ENCODE measurements around the gene CHAF1B. TPM values are rescaled to one million over a fixed set of nuclear protein-coding genes. Genes with fewer than 3 reads are reported as not detected.

Gene CHAF1B
- total and polyA plus RNA-seq, 9 of the 15 experiments (the other 6 are each of a cell fraction or from before 2014, with no cell fraction given): 7.5 to 36.8 (median 21.0) TPM

DNA sequence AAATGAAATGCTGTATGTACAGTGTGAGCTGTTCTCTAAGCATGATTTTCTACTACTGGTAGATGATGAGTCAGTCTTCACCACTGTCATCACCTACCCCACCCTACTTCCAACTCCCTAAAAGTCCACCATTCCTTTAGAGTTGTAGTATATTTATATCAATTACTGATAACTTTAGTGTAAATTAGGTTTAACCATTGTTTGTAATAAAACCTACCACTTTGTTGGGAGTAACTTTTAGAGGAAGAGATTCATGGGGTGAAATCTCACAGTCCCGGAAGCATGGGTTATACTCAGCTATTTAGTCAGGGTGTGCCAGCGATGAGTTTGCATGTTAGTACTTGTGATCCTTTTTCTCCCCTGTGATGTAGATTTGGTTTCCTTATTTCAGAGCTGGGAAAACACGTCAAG, 48.1 kb upstream of the CHAF1B start:
- H3K9me3 ChIP-seq (replicated peaks; ENCODE audit: control insufficient read depth, insufficient read depth, low read depth, low read length): no peaks in the 10 kb centered on the region
- H3K9me1 ChIP-seq (ENCODE audit: control insufficient read depth, insufficient read depth, low read length): no peaks in the 10 kb centered on the region
- 81% methylated on average over 3 of the region's 3 CpGs for WGBS (ENCODE audit: insufficient coverage, low coverage, missing lambda C conversion rate)
- FAIRE-seq (no peak), DNase-seq (ENCODE audit: extremely low read depth in 1 of 4, low spot score in 3 of 4) (peak in 3 of 4 experiments; percentile 20 to 45 (median 41)), ATAC-seq (peak; percentile 62; the same call in 2 of the 3 replicates)
- ChIA-PET POLR2A (interaction anchor here (1.2 to 2.7 kb wide), 7 partner anchors 9 to 80 kb away, joined by 3 to 9 read pairs (median 5); partner anchors contain the start of gene MORC3), CTCF (ENCODE audit: low intra/inter-chr PET ratio) (no interaction called here)
- H3K4me2 ChIP-seq (ENCODE audit: insufficient read depth, low read length): no peak overlapping the region
- BruUV-seq (replicated peaks): no TSS peak
- H2AFZ ChIP-seq (ENCODE audit: low read depth, low read length): no peak overlapping the region
- H3K27me3 ChIP-seq (ENCODE audit: control insufficient read depth in 2 of 2, insufficient read depth in 2 of 2, low read length in 2 of 2): no peaks in the 10 kb centered on the region
- H4K20me1 ChIP-seq (replicated peaks; ENCODE audit: control insufficient read depth, insufficient read depth, low read length): peaks cover 8% of the 10 kb centered on the region; the same call in 1 of the 2 replicates
- H3K4me1 ChIP-seq (replicated peaks in 1 of 2; ENCODE audit: control insufficient read depth in 2 of 2, insufficient read depth in 2 of 2, low read length in 2 of 2): no peaks in the 10 kb centered on the region
- peaks cover 83% of the 10 kb centered on the region for H3K36me3 ChIP-seq (ENCODE audit: control insufficient read depth, insufficient read depth, low read length)
- peaks cover 43% of the 10 kb centered on the region for H3K79me2 ChIP-seq (ENCODE audit: control insufficient read depth, insufficient read depth, low read length)
- in situ Hi-C loops (cut with MboI): no loop called here
- intact Hi-C loops (cut with micrococcal nuclease): no loop called here
- H3K9ac ChIP-seq (ENCODE audit: insufficient read depth in 1 of 2, low read depth in 2 of 2, low read length in 2 of 2): no peak overlapping the region
- no peak overlapping the region for H3K27ac ChIP-seq (ENCODE audit: extremely low read depth, low read depth, low read length)
- no peak overlapping the region for H3K4me3 ChIP-seq
- TF ChIP-seq ATF3 (IDR thresholded peaks at IDR 0.05) (peak; percentile 79), ATF3 (CRISPR knock-in tag; conservative IDR thresholded peaks at IDR 0.05) (no peak; the same call in 1 of the 2 replicates), CREBBP (IDR thresholded peaks at IDR 0.05; ENCODE audit: low read depth, low read length) (no peak), ARID1B (IDR thresholded peaks at IDR 0.05) (peak; percentile 40; the same call in 1 of the 2 replicates), ZNF584 (CRISPR knock-in tag; IDR thresholded peaks at IDR 0.05; ENCODE audit: low read depth) (no peak), FOSL1 (tag; conservative IDR thresholded peaks at IDR 0.05) (peak; percentile 91), FOXK1 (CRISPR knock-in tag; IDR thresholded peaks at IDR 0.05; ENCODE audit: borderline replicate concordance) (no peak), MBD2 (IDR thresholded peaks at IDR 0.05; ENCODE audit: borderline replicate concordance, low read depth) (no peak), RHOXF2B (CRISPR knock-in tag; conservative IDR thresholded peaks at IDR 0.05) (no peak), TARDBP (IDR thresholded peaks at IDR 0.05) (no peak), NCOR1 (IDR thresholded peaks at IDR 0.05) (no peak), DLX4 (CRISPR knock-in tag; IDR thresholded peaks at IDR 0.05) (no peak), C11orf30 (IDR thresholded peaks at IDR 0.05; ENCODE audit: low read depth) (0 out of 2 replicates have a peak, but pooled peaks have one; percentile 26), DPF2 (IDR thresholded peaks at IDR 0.05) (0 out of 2 replicates have a peak, but pooled peaks have one; percentile 44), SMARCA4 (IDR thresholded peaks at IDR 0.05) (0 out of 2 replicates have a peak, but pooled peaks have one; percentile 41), JUN (IDR thresholded peaks at IDR 0.05; ENCODE audit: borderline replicate concordance, low read depth, low read length) (0 out of 2 replicates have a peak, but pooled peaks have one; percentile 34), JUN (CRISPR knock-in tag; IDR thresholded peaks at IDR 0.05; ENCODE audit: borderline replicate concordance) (no peak), ZNF316 (IDR thresholded peaks at IDR 0.05) (peak; percentile 3; the same call in 1 of the 2 replicates)
- TF ChIP-seq, protein P1, sequence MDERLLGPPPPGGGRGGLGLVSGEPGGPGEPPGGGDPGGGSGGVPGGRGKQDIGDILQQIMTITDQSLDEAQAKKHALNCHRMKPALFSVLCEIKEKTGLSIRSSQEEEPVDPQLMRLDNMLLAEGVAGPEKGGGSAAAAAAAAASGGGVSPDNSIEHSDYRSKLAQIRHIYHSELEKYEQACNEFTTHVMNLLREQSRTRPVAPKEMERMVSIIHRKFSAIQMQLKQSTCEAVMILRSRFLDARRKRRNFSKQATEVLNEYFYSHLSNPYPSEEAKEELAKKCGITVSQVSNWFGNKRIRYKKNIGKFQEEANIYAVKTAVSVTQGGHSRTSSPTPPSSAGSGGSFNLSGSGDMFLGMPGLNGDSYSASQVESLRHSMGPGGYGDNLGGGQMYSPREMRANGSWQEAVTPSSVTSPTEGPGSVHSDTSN (CRISPR knock-in tag; IDR thresholded peaks at IDR 0.05; ENCODE audit: low read depth): no peak
- TF ChIP-seq, protein P1 (tag; conservative IDR thresholded peaks at IDR 0.05; ENCODE audit: low read depth): peak; percentile 87
- TF ChIP-seq, protein P2, sequence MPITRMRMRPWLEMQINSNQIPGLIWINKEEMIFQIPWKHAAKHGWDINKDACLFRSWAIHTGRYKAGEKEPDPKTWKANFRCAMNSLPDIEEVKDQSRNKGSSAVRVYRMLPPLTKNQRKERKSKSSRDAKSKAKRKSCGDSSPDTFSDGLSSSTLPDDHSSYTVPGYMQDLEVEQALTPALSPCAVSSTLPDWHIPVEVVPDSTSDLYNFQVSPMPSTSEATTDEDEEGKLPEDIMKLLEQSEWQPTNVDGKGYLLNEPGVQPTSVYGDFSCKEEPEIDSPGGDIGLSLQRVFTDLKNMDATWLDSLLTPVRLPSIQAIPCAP (CRISPR knock-in tag; IDR thresholded peaks at IDR 0.05; ENCODE audit: borderline replicate concordance): no peak
